Hepatocyte (in vitro differentiated cells): ENCODE data around the gene PTPN4. TPM values are rescaled to one million over a fixed set of nuclear protein-coding genes. Genes with fewer than 3 reads are reported as not detected.
"Not testable (repeated sequence)": the region's sequence is repeated elsewhere in the genome, so short reads cannot be mapped to it uniquely, and the experiment has no call there.

Experiments used
- DNase-seq: peaks from one replicate; pipeline ENCODE4 v3.0.0-alpha.2; 2016; ENCODE audit warnings: low spot score
- H2AFZ ChIP-seq: fragments of 200-600 bp; sonication (generic); 2 replicates; pipeline ENCODE4 v1.6.0; 2016; ENCODE audit warnings: antibody characterized with exemption, mild to moderate bottlenecking
- H3K27ac ChIP-seq: fragments of 200-600 bp; sonication (generic); 2 replicates; pipeline ENCODE4 v1.5.1; 2016; ENCODE audit warnings: mild to moderate bottlenecking
- H3K27me3 ChIP-seq: fragments of 200-600 bp; sonication (generic); 2 replicates; pipeline ENCODE4 v1.6.1; 2016
- H3K36me3 ChIP-seq: fragments of 200-600 bp; sonication (generic); replicated peaks from 2 replicates; pipeline ENCODE4 v1.5.1; 2016; ENCODE audit warnings: low read depth; ENCODE audit not compliant: insufficient read depth
- H3K4me1 ChIP-seq: fragments of 200-600 bp; sonication (generic); 2 replicates; pipeline ENCODE4 v1.5.1; 2016; ENCODE audit warnings: mild to moderate bottlenecking, moderate library complexity; ENCODE audit not compliant: insufficient read depth
- H3K4me2 ChIP-seq: fragments of 200-600 bp; sonication (generic); 2 replicates; pipeline ENCODE4 v1.6.0; 2016
- H3K4me3 ChIP-seq: fragments of 200-600 bp; sonication (generic); 2 replicates; pipeline ENCODE4 v1.5.1; 2016; ENCODE audit warnings: mild to moderate bottlenecking
- H3K79me2 ChIP-seq: fragments of 200-600 bp; sonication (generic); 2 replicates; pipeline ENCODE4 v1.6.0; 2017; ENCODE audit warnings: mild to moderate bottlenecking
- H3K9me2 ChIP-seq: fragments of 200-600 bp; sonication (generic); replicated peaks from 2 replicates; pipeline ENCODE4 v1.6.0; 2017; ENCODE audit warnings: mild to moderate bottlenecking; ENCODE audit not compliant: insufficient read depth
- H3K9me3 ChIP-seq: fragments of 200-600 bp; sonication (generic); 2 replicates; pipeline ENCODE4 v1.5.1; 2016; ENCODE audit warnings: low read depth, mild to moderate bottlenecking
- H4K20me1 ChIP-seq: fragments of 200-600 bp; sonication (generic); 2 replicates; pipeline ENCODE4 v1.6.0; 2016; ENCODE audit warnings: mild to moderate bottlenecking; ENCODE audit not compliant: insufficient read depth, poor library complexity, severe bottlenecking
- CTCF ChIP-seq: fragments of 200-600 bp; sonication (generic); IDR thresholded peaks from 2 replicates; pipeline ENCODE4 v1.5.1; 2016; ENCODE audit warnings: antibody characterized with exemption, mild to moderate bottlenecking; ENCODE audit not compliant: poor library complexity
- EZH2 ChIP-seq: fragments of 200-600 bp; sonication (generic); IDR thresholded peaks from 2 replicates; pipeline ENCODE4 v1.6.1; 2016; ENCODE audit warnings: antibody characterized with exemption, mild to moderate bottlenecking, borderline replicate concordance
- EZH2phosphoT487 ChIP-seq: fragments of 200-600 bp; sonication (generic); IDR thresholded peaks from one replicate; pipeline ENCODE4 v1.6.1; 2018; ENCODE audit warnings: antibody characterized with exemption, mild to moderate bottlenecking, low read depth, moderate library complexity; ENCODE audit not compliant: unreplicated experiment, severe bottlenecking
- WGBS: methylation state at CpG from one replicate; pipeline ENCODE4 v1.1.6; 2016; ENCODE audit warnings: low lambda C conversion rate; ENCODE audit errors: missing lambda C conversion rate; 5-methylcytosine and 5-hydroxymethylcytosine counted together
- polyA plus RNA-seq: library from polyadenylated mRNA; unstranded; fragments of >200 nt; fragmentation: Nextera tagmentation; extraction: Ambion mirVana; gene quantifications from 2 replicates; pipeline ENCODE4 v1.2.1, GENCODE V29; 2016
- total RNA-seq: library from RNA; depleted of rRNA; stranded (reverse); fragments of >200 nt; gene quantifications from 2 replicates; pipeline ENCODE4 v1.2.3, GENCODE V29; 2014

Gene PTPN4
- total and polyA plus RNA-seq, 2 experiments from 2014 or later: 9.2 to 15.5 TPM

DNA sequence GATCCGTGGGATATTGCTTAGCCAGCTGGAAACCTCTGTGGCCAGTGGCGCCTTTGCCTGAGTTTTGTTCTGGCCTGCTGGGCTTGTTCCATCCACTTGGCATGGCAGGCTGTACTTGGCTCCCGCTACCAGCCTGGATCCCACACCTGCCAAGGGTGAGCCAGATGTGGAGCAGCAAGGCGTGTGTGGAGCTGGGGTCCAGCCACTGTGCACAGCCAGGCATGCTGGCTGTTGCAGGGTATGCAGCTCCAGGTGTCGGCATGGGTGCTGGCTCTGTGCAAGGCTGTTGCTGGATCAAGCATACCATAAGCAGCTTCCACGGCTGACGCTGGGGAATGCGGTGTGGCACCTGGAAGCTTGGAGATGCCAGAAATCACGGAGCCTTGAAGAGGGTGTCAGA is 34.5 kb downstream of the PTPN4 start:
- Histone ChIP-seq H3K4me2 (no peak overlapping the region), H3K9me3 (peaks cover 15% of the 10 kb centered on the region), H3K79me2 (peaks cover 91% of the 10 kb centered on the region), H3K9me2 (no peaks in the 10 kb centered on the region), H3K4me3 (no peak overlapping the region), H3K27me3 (no peaks in the 10 kb centered on the region), H3K4me1 (no peaks in the 10 kb centered on the region), H2AFZ (no peak overlapping the region), H3K36me3 (no peaks in the 10 kb centered on the region), H3K27ac (no peak overlapping the region), H4K20me1 (peaks cover 4% of the 10 kb centered on the region)
- DNase-seq: no peak
- no peak for TF ChIP-seq EZH2phosphoT487
- WGBS: 92% methylated on average over 9 of the region's 9 CpGs

- Histone ChIP-seq H3K79me2 (peaks cover 91% of the 10 kb centered on the region), H3K36me3 (no peaks in the 10 kb centered on the region), H3K27me3 (no peaks in the 10 kb centered on the region), H3K4me3 (no peak overlapping the region), H3K9me2 (no peaks in the 10 kb centered on the region), H2AFZ (no peak overlapping the region), H3K4me1 (no peaks in the 10 kb centered on the region), H3K9me3 (peaks cover 8% of the 10 kb centered on the region), H3K4me2 (no peak overlapping the region), H3K27ac (no peak overlapping the region), H4K20me1 (peaks cover 4% of the 10 kb centered on the region)
- no peak for TF ChIP-seq CTCF
- no peak for TF ChIP-seq EZH2phosphoT487
- no peak for TF ChIP-seq EZH2
- DNase-seq: no peak
- WGBS: 94% methylated on average over 20 of the region's 22 CpGs
Measured at GRCh38 chr2:119795309-119796303, 35.9 kb downstream of the PTPN4 start.

- H3K4me1 ChIP-seq: no peaks in the 10 kb centered on the region
- H3K36me3 ChIP-seq: no peaks in the 10 kb centered on the region
- WGBS: 92% methylated on average over 1 of the region's 1 CpG
- no peak for DNase-seq
- no peaks in the 10 kb centered on the region for H3K27me3 ChIP-seq
- no peak overlapping the region for H3K27ac ChIP-seq
- H3K4me2 ChIP-seq: no peak overlapping the region
- H4K20me1 ChIP-seq: peaks cover 8% of the 10 kb centered on the region
- no peak for TF ChIP-seq CTCF
- TF ChIP-seq EZH2phosphoT487: no peak
- TF ChIP-seq EZH2: no peak
- H3K79me2 ChIP-seq: peaks cover 85% of the 10 kb centered on the region
- H3K4me3 ChIP-seq: no peak overlapping the region
- H2AFZ ChIP-seq: no peak overlapping the region
- no peaks in the 10 kb centered on the region for H3K9me2 ChIP-seq
- peaks cover 4% of the 10 kb centered on the region for H3K9me3 ChIP-seq
Measured at GRCh38 chr2:119800376-119800902, 40.7 kb downstream of the PTPN4 start.

DNA sequence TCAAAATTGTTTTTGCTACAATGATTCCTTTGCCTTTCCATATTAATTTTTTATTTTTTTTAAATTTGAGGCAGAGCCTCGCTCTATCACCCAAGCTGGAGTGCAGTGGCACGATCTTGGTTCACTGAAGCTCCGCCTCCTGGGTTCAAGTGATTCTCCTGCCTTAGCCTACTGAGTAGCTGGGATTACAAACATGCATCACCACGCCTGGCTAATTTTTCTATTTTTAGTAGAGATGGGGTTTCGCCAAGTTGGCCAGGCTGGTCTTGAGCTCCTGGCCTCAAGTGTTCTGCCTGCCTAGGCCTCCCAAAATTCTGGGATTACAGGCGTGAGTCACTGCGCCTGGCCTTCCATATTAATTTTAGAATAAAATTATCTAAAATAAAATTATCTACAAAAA is 41.3 kb downstream of the PTPN4 start:
- Histone ChIP-seq H4K20me1 (peaks cover 8% of the 10 kb centered on the region), H3K79me2 (peaks cover 81% of the 10 kb centered on the region)
- 96% methylated on average over 7 of the region's 7 CpGs for WGBS

GRCh38 chr2:119801989-119802388 is 42.3 kb downstream of the PTPN4 start:
- not testable (repeated sequence) for H3K4me2 ChIP-seq, H4K20me1 ChIP-seq, DNase-seq, H2AFZ ChIP-seq, H3K36me3 ChIP-seq, H3K27me3 ChIP-seq, H3K9me2 ChIP-seq, H3K27ac ChIP-seq, H3K4me1 ChIP-seq, H3K9me3 ChIP-seq, H3K4me3 ChIP-seq
- H3K79me2 ChIP-seq: peaks cover 74% of the 10 kb centered on the region
- WGBS: 75% methylated on average over 10 of the region's 10 CpGs

More for the DNA sequence above, 41.3 kb downstream of the PTPN4 start:
- no peaks in the 10 kb centered on the region for H3K27me3 ChIP-seq
- H3K4me2 ChIP-seq: no peak overlapping the region
- DNase-seq: no peak
- no peaks in the 10 kb centered on the region for H3K9me2 ChIP-seq
- no peak overlapping the region for H3K27ac ChIP-seq
- H3K4me1 ChIP-seq: no peaks in the 10 kb centered on the region
- no peak overlapping the region for H3K4me3 ChIP-seq
- H3K9me3 ChIP-seq: peaks cover 4% of the 10 kb centered on the region
- no peak for TF ChIP-seq EZH2
- no peak overlapping the region for H2AFZ ChIP-seq
- no peaks in the 10 kb centered on the region for H3K36me3 ChIP-seq
